SK-N-SH (cell line): ENCODE measurements around the gene COL20A1. TPM values are rescaled to one million over a fixed set of nuclear protein-coding genes. Genes with fewer than 3 reads are reported as not detected.

Source experiments
- CTCF ChIA-PET: fragments of 300-600, 350-600 bp; formaldehyde crosslinking; extraction: SDS; loops from one replicate; lab custom pipeline; 2021; lab: Yijun Ruan, JAX
- POLR2A ChIA-PET: fragments of 350-600 bp; sonication (Branson Sonifier 250); formaldehyde crosslinking; extraction: SDS; loops from one replicate; lab custom pipeline; 2020; ENCODE audit warnings: antibody characterized with exemption, inconsistent platforms; lab: Yijun Ruan, JAX
- DNase-seq: peaks from one replicate; pipeline ENCODE4 v3.0.0; 2012
- H2AFZ ChIP-seq: fragments of 200-600 bp; sonication (generic); 2 replicates; pipeline ENCODE4 v1.8.1; 2016; ENCODE audit warnings: antibody characterized with exemption, mild to moderate bottlenecking, low read depth
- H3F3A ChIP-seq: fragments of 200-600 bp; sonication (generic); replicated peaks from 2 replicates; pipeline ENCODE3; 2016; ENCODE audit warnings: antibody characterized with exemption, mild to moderate bottlenecking; ENCODE audit not compliant: insufficient read depth
- H3K27ac ChIP-seq, 2 experiments: fragments of 200-500 bp in 1 of 2; fragments of 200-600 bp in 1 of 2; sonication (Bioruptor generic) in 1 of 2; sonication (generic), shearing (Covaris generic) in 1 of 2; 2 replicates each; pipeline versions ENCODE4 v1.5.1 to v1.6.1; 2014 to 2016; ENCODE audit warnings: low read depth in 2 of 2, inconsistent platforms in 1 of 2, low read length in 1 of 2, mild to moderate bottlenecking in 1 of 2, mixed read lengths in 1 of 2
- H3K27me3 ChIP-seq: fragments of 200-600 bp; sonication (generic), shearing (Covaris generic); 2 replicates; pipeline ENCODE4 v1.6.1; 2016; ENCODE audit warnings: mixed run types; ENCODE audit not compliant: insufficient read depth
- H3K36me3 ChIP-seq, 2 experiments: fragments of 200-500 bp in 1 of 2; fragments of 200-600 bp in 1 of 2; sonication (Bioruptor generic) in 1 of 2; sonication (generic) in 1 of 2; replicated peaks in 1 of 2; 2 replicates each; pipeline versions ENCODE3 to v1.5.1; 2014 to 2016; ENCODE audit warnings: low read length in 1 of 2, mild to moderate bottlenecking in 1 of 2; ENCODE audit not compliant: insufficient read depth in 2 of 2, control insufficient read depth in 1 of 2
- H3K4me1 ChIP-seq, 2 experiments: fragments of 200-500 bp in 1 of 2; fragments of 200-600 bp in 1 of 2; sonication (Bioruptor generic) in 1 of 2; sonication (generic), shearing (Covaris generic) in 1 of 2; 2 replicates each; pipeline versions ENCODE4 v1.5.1 to v1.6.1; 2014 to 2016; ENCODE audit warnings: low read depth in 1 of 2, low read length in 1 of 2, mixed run types in 1 of 2; ENCODE audit not compliant: insufficient read depth in 2 of 2, control insufficient read depth in 1 of 2
- H3K4me2 ChIP-seq: fragments of 200-600 bp; sonication (generic), shearing (Covaris generic); 2 replicates; pipeline ENCODE4 v1.6.1; 2017; ENCODE audit warnings: mixed run types
- H3K4me3 ChIP-seq, 2 experiments: fragments of 200-500 bp in 1 of 2; fragments of 200-600 bp in 1 of 2; sonication (Bioruptor generic) in 1 of 2; sonication (generic), shearing (Covaris generic) in 1 of 2; 2 replicates each; pipeline versions ENCODE4 v1.5.1 to v1.8.1; 2014 to 2016; ENCODE audit warnings: low read depth in 2 of 2, inconsistent platforms in 1 of 2, low read length in 1 of 2, mild to moderate bottlenecking in 1 of 2, mixed read lengths in 1 of 2, moderate library complexity in 1 of 2
- H3K79me2 ChIP-seq: fragments of 200-600 bp; sonication (generic); 2 replicates; pipeline ENCODE4 v1.8.1; 2017; ENCODE audit warnings: mild to moderate bottlenecking; ENCODE audit not compliant: insufficient read depth
- H3K9ac ChIP-seq: fragments of 200-600 bp; sonication (generic); 2 replicates; pipeline ENCODE4 v1.6.1; 2017; ENCODE audit warnings: mixed run types
- H3K9me2 ChIP-seq: fragments of 200-600 bp; sonication (generic); 2 replicates; pipeline ENCODE4 v1.6.1; 2017; ENCODE audit warnings: mixed run types
- H3K9me3 ChIP-seq: fragments of 200-600 bp; sonication (generic); 2 replicates; pipeline ENCODE4 v1.6.1; 2017; ENCODE audit warnings: mixed run types, mild to moderate bottlenecking, moderate library complexity
- H4K20me1 ChIP-seq: fragments of 200-600 bp; sonication (generic); 2 replicates; pipeline ENCODE4 v1.6.1; 2017; ENCODE audit warnings: mild to moderate bottlenecking, mixed run types; ENCODE audit not compliant: insufficient read depth
- FOXJ3 ChIP-seq: sonication (generic); formaldehyde crosslinking; IDR thresholded peaks from 2 replicates; pipeline ENCODE4 v1.5.1; 2020; ENCODE audit warnings: mild to moderate bottlenecking, missing genetic modification reagents
- MAX ChIP-seq: IDR thresholded peaks from 2 replicates; pipeline ENCODE4 v1.4.0; 2012; ENCODE audit warnings: low read depth
- NFIC ChIP-seq: IDR thresholded peaks from 2 replicates; pipeline ENCODE4 v1.4.0; 2012; ENCODE audit warnings: borderline replicate concordance
- NRF1 ChIP-seq: IDR thresholded peaks from 2 replicates; pipeline ENCODE4 v1.6.1; 2012; ENCODE audit warnings: low read depth, mild to moderate bottlenecking, low read length
- RXRA ChIP-seq: IDR thresholded peaks from 2 replicates; pipeline ENCODE4 v1.4.0; 2012; ENCODE audit warnings: low read depth, mild to moderate bottlenecking, borderline replicate concordance
- SIN3A ChIP-seq: IDR thresholded peaks from 2 replicates; pipeline ENCODE4 v1.6.1; 2012; ENCODE audit warnings: low read depth, mild to moderate bottlenecking, low read length, moderate library complexity, borderline replicate concordance
- USF2 ChIP-seq: fragments of 150-350 bp; IDR thresholded peaks from 2 replicates; pipeline ENCODE4 v1.6.1; 2017; ENCODE audit warnings: antibody characterized with exemption, low read length, low read depth, borderline replicate concordance
- WGBS: methylation state at CpG from one replicate; pipeline ENCODE4 v1.1.6; 2017; ENCODE audit warnings: low lambda C conversion rate; 5-methylcytosine and 5-hydroxymethylcytosine counted together
- polyA plus RNA-seq, 3 experiments: library from polyadenylated mRNA; depleted of rRNA; stranded (reverse); fragments of >200 nt; gene quantifications; 2 replicates each; pipeline ENCODE4 v1.2.3, GENCODE V29; 2012
- small RNA-seq, 7 experiments: library from RNA; depleted of rRNA; stranded (forward); fragments of <200 nt; gene quantifications; one replicate each; pipeline ENCODE3, GENCODE V24; 2012

Gene COL20A1
- polyA plus RNA-seq, 1 of the 3 experiments (the other 2 are of a cell fraction): not detected

GRCh38 chr20:63384336-63384735, 91.3 kb downstream of the COL20A1 start:
- CTCF ChIA-PET: interaction anchor here (1.0 to 10.6 kb wide), 3 partner anchors 75 to 161 kb away, joined by 6 to 460 read pairs (median 39); no protein-coding TSS in a partner anchor
- Histone ChIP-seq H3K9me2 (no peaks in the 10 kb centered on the region), H3K36me3 (no peaks in the 10 kb centered on the region), H3K4me1 (no peaks in the 10 kb centered on the region), H3K4me2 (no peak overlapping the region), H3K9me3 (no peaks in the 10 kb centered on the region), H3K27ac (no peak overlapping the region), H3F3A (no peaks in the 10 kb centered on the region), H3K9ac (no peak overlapping the region), H3K27me3 (no peaks in the 10 kb centered on the region), H3K4me3 (no peak overlapping the region), H2AFZ (no peak overlapping the region), H3K79me2 (no peaks in the 10 kb centered on the region), H4K20me1 (no peaks in the 10 kb centered on the region)
- TF ChIP-seq NFIC (no peak), RXRA (no peak), MAX (no peak), USF2 (no peak), SIN3A (no peak), FOXJ3 (CRISPR knock-in tag) (no peak), NRF1 (no peak)
- POLR2A ChIA-PET: no interaction called here
- WGBS: 53% methylated on average over 12 of the region's 18 CpGs
- DNase-seq: no peak

Small RNA genes lying within 50 kb of the gene (small RNA-seq; reads per million reads assigned to genes)
- 0 to 0.39 (median 0) reads per million in 7 experiments for gene MIR4326
- gene RNU6-994P: 0 to 17.0 (median 0.53) reads per million in 7 experiments

Other genes with a start within 250 kb of the COL20A1 start
- gene YTHDF1, start 77.1 kb upstream of the COL20A1 start, polyA plus RNA-seq (2012; rRNA removed): 15.5 and 17.0 TPM in 2 replicates
- not detected in 2 replicates for gene BIRC7, start 57.3 kb upstream of the COL20A1 start, polyA plus RNA-seq (2012; rRNA removed)
- not detected in 2 replicates for gene NKAIN4, start 38.7 kb upstream of the COL20A1 start, polyA plus RNA-seq (2012; rRNA removed)
- gene ARFGAP1, start 20.4 kb upstream of the COL20A1 start, polyA plus RNA-seq (2012; rRNA removed): 72.7 and 77.0 TPM in 2 replicates
- gene CHRNA4, start 68.2 kb downstream of the COL20A1 start, polyA plus RNA-seq (2012; rRNA removed): not detected in 2 replicates
- 3.9 and 8.3 TPM in 2 replicates for gene KCNQ2, start 179.5 kb downstream of the COL20A1 start, polyA plus RNA-seq (2012; rRNA removed)
- gene EEF1A2, start 205.9 kb downstream of the COL20A1 start, polyA plus RNA-seq (2012; rRNA removed): 9.2 and 16.5 TPM in 2 replicates
- gene PPDPF, start 227.6 kb downstream of the COL20A1 start, polyA plus RNA-seq (2012; rRNA removed): 20.0 and 71.4 TPM in 2 replicates
- 0.07 and 0.13 TPM in 2 replicates for gene PTK6, start 244.2 kb downstream of the COL20A1 start, polyA plus RNA-seq (2012; rRNA removed)